Erythroblast (primary cell): ENCODE results near the gene SREK1IP1.
A peak's percentile ranks its signal among the peaks of the same experiment; 100 is the strongest.

Source experiments
- DNase-seq, 2 experiments: peaks; one replicate each; lab custom pipeline; 2025; lab: John Stamatoyannopoulos, UW
- GATA1 ChIP-seq: IDR thresholded peaks from 2 replicates; pipeline ENCODE4 v1.6.1; 2011; ENCODE audit warnings: low read depth, mild to moderate bottlenecking, control low read depth, low read length, moderate library complexity
- POLR2A ChIP-seq: IDR thresholded peaks from 2 replicates; pipeline ENCODE4 v1.6.1; 2011; ENCODE audit warnings: mild to moderate bottlenecking, low read length

SREK1IP1 gene

DNA sequence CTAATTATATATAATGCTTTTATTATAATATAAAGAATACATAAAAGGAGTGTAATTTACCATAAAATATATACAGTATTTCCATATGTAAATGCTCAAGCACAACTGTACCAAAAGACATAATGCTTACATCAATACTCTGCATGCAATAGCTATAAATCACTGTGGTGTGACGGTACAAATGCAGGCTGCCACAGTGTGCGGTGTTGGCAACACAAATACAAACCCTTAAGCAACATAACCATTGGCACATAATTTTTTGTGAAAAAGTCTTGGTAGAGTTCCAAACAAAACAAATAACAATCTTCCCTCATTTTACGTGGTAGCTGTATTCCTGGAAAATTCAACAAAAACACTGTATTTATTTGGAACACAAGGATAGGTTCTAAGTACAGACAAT lies 80.1 kb downstream of the SREK1IP1 start:
- TF ChIP-seq POLR2A, result no peak
- DNase-seq, result no peak

DNA sequence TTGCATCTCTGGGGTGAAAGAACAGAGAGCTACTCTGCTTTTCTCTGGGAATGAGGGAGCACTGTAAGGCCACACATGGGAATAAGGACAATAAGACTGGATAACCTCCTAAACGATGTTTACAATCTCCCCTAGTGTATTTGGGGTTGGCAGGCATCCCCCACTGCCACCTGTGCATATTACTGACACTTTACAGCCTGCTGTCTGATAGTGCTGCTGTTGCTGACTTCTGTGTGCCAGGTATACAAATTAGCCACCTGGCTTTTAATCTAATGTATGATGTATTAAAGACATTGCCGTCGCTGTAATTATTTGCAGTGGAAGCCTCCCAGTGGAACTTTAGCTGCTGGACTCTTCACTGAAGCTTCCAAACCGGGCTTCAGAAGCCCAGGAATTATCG lies 82.6 kb downstream of the SREK1IP1 start:
- TF ChIP-seq POLR2A, result no peak
- TF ChIP-seq GATA1, result no peak
- no peak for DNase-seq

DNA sequence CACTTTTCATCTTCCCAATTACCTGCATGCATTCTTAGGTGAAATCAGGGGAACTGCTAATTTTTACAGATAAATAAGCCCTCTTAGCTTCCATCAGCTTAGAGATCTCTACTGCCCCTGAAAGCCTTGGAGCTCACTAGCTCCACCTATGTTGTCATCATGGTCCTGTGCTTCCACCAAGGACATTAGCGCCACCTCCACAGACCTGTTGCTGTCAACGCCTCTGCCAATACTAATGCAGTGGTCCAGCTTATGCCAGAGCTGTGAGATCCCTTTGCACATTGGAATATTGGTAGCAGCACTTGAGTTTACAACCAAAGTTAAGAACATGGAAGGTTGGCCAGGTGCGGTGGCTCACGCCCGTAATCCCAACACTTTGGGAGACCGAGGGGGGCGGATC lies 85.9 kb downstream of the SREK1IP1 start:
- DNase-seq, result no peak
- TF ChIP-seq GATA1, result no peak
- TF ChIP-seq POLR2A, result no peak

DNA sequence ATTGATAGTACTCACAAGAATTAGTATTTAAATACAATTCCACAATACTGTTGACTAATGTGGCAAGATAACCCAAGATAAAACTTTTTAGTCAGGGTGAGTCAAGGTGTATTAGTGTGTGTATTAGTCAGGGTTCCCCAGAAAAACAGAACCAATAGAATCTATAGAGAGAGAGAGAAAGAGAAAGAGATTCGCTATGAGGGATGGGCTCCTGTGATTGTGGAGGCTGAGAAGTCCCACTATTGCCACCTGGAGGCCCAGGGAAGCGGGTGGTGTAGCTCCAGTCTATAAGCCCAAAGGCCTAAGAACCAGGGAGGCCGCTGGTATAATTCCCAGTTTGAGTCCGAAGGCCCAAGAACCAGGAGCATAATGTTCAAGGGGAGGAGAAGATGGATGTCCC lies 88.2 kb downstream of the SREK1IP1 start:
- no peak for DNase-seq

DNA sequence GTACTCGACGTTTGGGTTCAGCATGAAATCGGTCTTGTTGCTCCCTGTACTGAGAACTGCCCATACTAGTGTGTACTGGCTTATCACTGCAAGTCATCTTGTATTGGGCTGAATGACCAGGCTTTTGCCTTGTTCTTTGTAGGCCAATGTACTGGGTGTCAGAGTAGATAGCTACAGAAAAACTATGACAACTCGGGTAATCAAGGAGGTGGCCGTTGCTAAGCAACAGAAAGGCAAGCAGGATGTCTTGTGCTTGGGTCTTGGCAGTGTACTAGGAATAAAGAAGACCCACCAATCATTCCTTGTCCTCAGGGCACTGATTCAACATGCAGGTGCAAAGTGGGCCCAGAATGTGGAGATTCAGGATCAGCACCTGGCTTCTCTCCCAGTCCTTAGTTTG lies 90.1 kb downstream of the SREK1IP1 start:
- TF ChIP-seq GATA1 (no peak), POLR2A (no peak)

More for the DNA sequence above, 88.2 kb downstream of the SREK1IP1 start:
- TF ChIP-seq GATA1, result no peak
- no peak for TF ChIP-seq POLR2A

DNA sequence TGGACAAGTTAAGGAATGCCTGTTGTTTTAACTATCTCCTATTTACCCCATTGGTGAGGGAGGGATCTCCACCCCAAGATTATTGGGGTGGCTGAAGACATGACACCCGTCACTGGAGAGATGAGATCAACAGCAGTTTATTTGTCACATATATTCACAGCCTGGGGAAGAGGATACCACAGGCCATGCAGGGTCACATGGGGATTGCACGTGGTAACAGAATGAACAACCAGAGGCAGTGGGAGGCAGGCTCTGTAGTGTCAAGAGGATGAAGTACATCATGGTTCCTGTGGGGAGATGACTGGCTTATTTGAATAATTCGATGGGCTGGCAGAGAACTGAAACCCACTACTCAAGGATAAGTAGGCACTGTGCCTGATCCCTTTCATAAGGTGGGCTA lies 96.8 kb downstream of the SREK1IP1 start:
- no peak for DNase-seq
- TF ChIP-seq POLR2A (no peak), GATA1 (no peak)

More for the DNA sequence above, 90.1 kb downstream of the SREK1IP1 start:
- peak in 1 of 2 experiments; percentile 32 for DNase-seq

DNA sequence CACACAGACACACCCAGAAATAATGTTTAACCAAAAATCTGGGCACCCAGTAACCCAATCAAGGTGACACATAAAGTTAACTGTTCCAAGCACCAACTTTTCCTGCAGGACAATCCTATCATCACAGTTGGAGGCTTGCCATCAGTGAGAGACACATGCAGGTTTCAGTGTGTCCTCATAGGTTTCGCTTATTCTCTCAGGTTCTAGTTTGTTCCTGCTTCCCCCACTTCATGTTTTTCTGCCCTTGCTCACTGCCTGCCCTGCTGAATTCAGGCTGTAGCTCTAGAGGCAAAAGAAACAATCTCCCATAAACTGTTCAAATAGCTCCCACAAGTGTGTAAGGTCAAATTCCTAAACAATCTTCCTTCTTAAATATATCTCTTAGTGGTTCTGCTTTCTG lies 98.2 kb downstream of the SREK1IP1 start:
- no peak for DNase-seq
- TF ChIP-seq GATA1 (no peak), POLR2A (no peak)
